Activated CD8-positive, alpha-beta T cell treated with anti-CD3 and anti-CD28 coated beads for 36 hours (primary cell): ENCODE results near the gene PTPRG. TPM values are rescaled to one million over a fixed set of nuclear protein-coding genes. Genes with fewer than 3 reads are reported as not detected.
"Not testable (repeated sequence)": the region's sequence is repeated elsewhere in the genome, so short reads cannot be mapped to it uniquely, and the experiment has no call there.

Source experiments
- ATAC-seq: fragments of 200-7000 bp; cut with Tn5 transposase; one replicate; pipeline ENCODE4 v1.10.0; 2021; ENCODE audit warnings: mild to moderate bottlenecking, moderate library complexity
- CTCF ChIA-PET: fragments of 350-600 bp; sonication (Branson Sonifier 250); formaldehyde crosslinking; loops from one replicate; lab custom pipeline; 2021; ENCODE audit warnings: antibody characterized with exemption; lab: Charles Lee
- POLR2A ChIA-PET: fragments of 350-600 bp; sonication (Branson Sonifier 250); formaldehyde crosslinking; loops from one replicate; lab custom pipeline; 2021; ENCODE audit warnings: antibody characterized with exemption; lab: Charles Lee
- DNase-seq: peaks from one replicate; pipeline ENCODE4 v3.0.0-alpha.2; 2020
- H3K27ac Mint-ChIP-seq: one replicate; pipeline ENCODE4 v1.8.0; 2021; ENCODE audit warnings: mild to moderate bottlenecking, mixed read lengths
- H3K27me3 Mint-ChIP-seq: one replicate; pipeline ENCODE4 v1.8.0; 2021; ENCODE audit warnings: mixed read lengths
- H3K36me3 Mint-ChIP-seq: one replicate; pipeline ENCODE4 v1.8.0; 2021; ENCODE audit warnings: low read depth, mixed read lengths
- H3K4me1 Mint-ChIP-seq: one replicate; pipeline ENCODE4 v1.8.0; 2021; ENCODE audit warnings: low read depth, mixed read lengths
- H3K4me3 Mint-ChIP-seq: one replicate; pipeline ENCODE4 v1.8.0; 2021; ENCODE audit warnings: mild to moderate bottlenecking, moderate library complexity, mixed read lengths
- H3K9me3 Mint-ChIP-seq: one replicate; pipeline ENCODE4 v1.8.0; 2021; ENCODE audit warnings: mixed read lengths
- CTCF ChIP-seq: fragments of 200-600 bp; IDR thresholded peaks from one replicate; pipeline ENCODE4 v1.8.0; 2022; ENCODE audit warnings: antibody characterized with exemption, mild to moderate bottlenecking
- intact Hi-C: fragments of 100-400 bp; cut with micrococcal nuclease; formaldehyde crosslinking; loops from one replicate; pipeline ENCODE4 v1.10.0; 2022
- total RNA-seq, 2 experiments: library from RNA; stranded (reverse); gene quantifications; one replicate each; pipeline ENCODE4 v1.2.3, GENCODE V29; 2021

The PTPRG gene
- total RNA-seq, 2 experiments from 2014 or later: not detected

- Mint-ChIP-seq H3K9me3 (no peaks in the 10 kb centered on the region), H3K27me3 (peaks cover 1% of the 10 kb centered on the region), H3K36me3 (no peaks in the 10 kb centered on the region), H3K4me3 (no peak overlapping the region), H3K27ac (no peak overlapping the region), H3K4me1 (no peaks in the 10 kb centered on the region)
- no peak for ATAC-seq
- no peak for TF ChIP-seq CTCF
- no peak for DNase-seq
- ChIA-PET CTCF (no interaction called here), POLR2A (no interaction called here)
- intact Hi-C loops: no loop called here
These were observed 126.4 kb downstream of the PTPRG start for GRCh38 chr3:61687663-61688306.

- Mint-ChIP-seq H3K27me3 (peaks cover 3% of the 10 kb centered on the region), H3K4me1 (no peaks in the 10 kb centered on the region), H3K36me3 (no peaks in the 10 kb centered on the region), H3K4me3 (no peak overlapping the region), H3K9me3 (no peaks in the 10 kb centered on the region), H3K27ac (no peak overlapping the region)
- DNase-seq (no peak), ATAC-seq (no peak)
- ChIA-PET CTCF (no interaction called here), POLR2A (no interaction called here)
- intact Hi-C loops: no loop called here
- TF ChIP-seq CTCF: no peak
These were observed 127.1 kb downstream of the PTPRG start for GRCh38 chr3:61688307-61688984.

- Mint-ChIP-seq H3K36me3 (no peaks in the 10 kb centered on the region), H3K9me3 (peaks cover 1% of the 10 kb centered on the region), H3K27ac (no peak overlapping the region), H3K4me1 (no peaks in the 10 kb centered on the region), H3K27me3 (peaks cover 3% of the 10 kb centered on the region), H3K4me3 (no peak overlapping the region)
- ChIA-PET CTCF (no interaction called here), POLR2A (no interaction called here)
- TF ChIP-seq CTCF: no peak
- intact Hi-C loops: no loop called here
- ATAC-seq (no peak), DNase-seq (no peak)
These were observed 128.6 kb downstream of the PTPRG start for GRCh38 chr3:61690016-61690415.

GRCh38 chr3:61691466-61691865, 130.1 kb downstream of the PTPRG start:
- H3K4me3 Mint-ChIP-seq: no peak overlapping the region
- H3K9me3 Mint-ChIP-seq: peaks cover 1% of the 10 kb centered on the region
- ChIA-PET CTCF (no interaction called here), POLR2A (no interaction called here)
- ATAC-seq (no peak), DNase-seq (no peak)
- no peak for TF ChIP-seq CTCF
- no peaks in the 10 kb centered on the region for H3K36me3 Mint-ChIP-seq
- intact Hi-C loops: no loop called here
- H3K27ac Mint-ChIP-seq: no peak overlapping the region
- H3K4me1 Mint-ChIP-seq: no peaks in the 10 kb centered on the region
- H3K27me3 Mint-ChIP-seq: peaks cover 3% of the 10 kb centered on the region

- H3K4me1 Mint-ChIP-seq: no peaks in the 10 kb centered on the region
- no peaks in the 10 kb centered on the region for H3K36me3 Mint-ChIP-seq
- no peak overlapping the region for H3K27ac Mint-ChIP-seq
- TF ChIP-seq CTCF: no peak
- peaks cover 1% of the 10 kb centered on the region for H3K9me3 Mint-ChIP-seq
- DNase-seq (no peak), ATAC-seq (no peak)
- intact Hi-C loops: no loop called here
- ChIA-PET POLR2A (no interaction called here), CTCF (interaction anchor here (0.6 kb wide), 1 partner anchor 491 kb away, joined by 3 read pairs; no protein-coding TSS in a partner anchor)
- H3K4me3 Mint-ChIP-seq: no peak overlapping the region
- peaks cover 2% of the 10 kb centered on the region for H3K27me3 Mint-ChIP-seq
These were observed 135.9 kb downstream of the PTPRG start for GRCh38 chr3:61697301-61697700.

- H3K4me3 Mint-ChIP-seq, intact Hi-C loops, ATAC-seq, H3K9me3 Mint-ChIP-seq, H3K4me1 Mint-ChIP-seq, DNase-seq, H3K27me3 Mint-ChIP-seq, H3K27ac Mint-ChIP-seq, POLR2A ChIA-PET, CTCF ChIA-PET, H3K36me3 Mint-ChIP-seq: not testable (repeated sequence)
These were observed 137.1 kb downstream of the PTPRG start for GRCh38 chr3:61698278-61699072.
